ENCODE data around the gene SLC47A2.

The SLC47A2 gene

DNA sequence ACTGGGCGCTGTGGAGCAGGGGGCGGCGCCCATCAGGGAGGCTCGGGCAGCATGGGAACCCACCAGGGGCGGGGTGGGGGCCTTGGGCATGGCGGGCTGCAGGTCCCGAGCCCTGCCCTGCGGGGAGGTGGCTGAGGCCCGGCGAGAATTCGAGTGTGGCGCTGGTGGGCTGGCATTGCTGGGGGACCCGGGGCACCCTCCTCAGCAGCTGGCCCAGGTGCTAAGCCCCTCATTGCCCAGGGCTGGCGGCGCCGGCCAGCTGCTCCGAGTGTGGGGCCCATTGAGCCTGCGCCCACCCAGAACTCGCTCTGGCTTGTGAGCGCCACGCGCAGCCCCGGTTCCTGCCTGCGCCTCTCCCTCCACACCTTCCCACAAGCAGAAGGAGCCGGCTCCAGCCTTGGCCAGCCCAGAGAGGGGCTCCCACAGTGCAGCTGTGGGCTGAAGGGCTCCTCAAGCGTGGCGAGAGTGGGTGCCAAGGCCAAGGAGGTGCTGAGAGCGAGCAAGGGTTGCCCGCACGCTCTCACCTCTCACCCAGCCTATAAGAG, 62.0 kb downstream of the SLC47A2 start:
- Mint-ChIP-seq H3K9me3 (no peaks in the 10 kb centered on the region), H3K4me3 (no peak overlapping the region), H3K27ac (no peak overlapping the region), H3K4me1 (peaks cover 12% of the 10 kb centered on the region), H3K36me3 (peaks cover 13% of the 10 kb centered on the region)
- no peak for ATAC-seq
- DNase-seq (ENCODE audit: low spot score in 2 of 2) = no peak

DNA sequence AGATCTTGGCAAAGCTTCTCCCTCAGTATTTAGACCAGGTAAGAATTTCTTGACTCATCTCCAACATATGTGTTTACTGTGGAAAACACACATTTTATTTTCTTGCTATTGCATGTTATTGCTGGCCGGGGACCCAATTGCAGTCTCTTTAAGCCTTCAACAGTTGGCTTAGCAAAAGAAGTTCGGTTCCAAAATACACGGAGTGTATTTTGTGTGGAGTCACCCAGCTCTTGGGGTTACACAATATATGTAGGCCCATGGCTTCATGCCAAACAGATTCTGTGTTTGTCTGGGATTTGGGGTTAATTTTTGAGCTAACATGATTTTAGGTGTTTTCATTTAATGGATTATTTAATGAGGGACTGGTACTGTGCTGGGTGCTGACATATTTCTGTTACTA, 63.8 kb downstream of the SLC47A2 start:
- peaks cover 13% of the 10 kb centered on the region for H3K36me3 Mint-ChIP-seq
- peaks cover 26% of the 10 kb centered on the region for H3K4me1 Mint-ChIP-seq
- ATAC-seq (no peak), DNase-seq (ENCODE audit: low spot score in 2 of 2) (no peak)
- H3K9me3 Mint-ChIP-seq = no peaks in the 10 kb centered on the region
- no peak overlapping the region for H3K27ac Mint-ChIP-seq
- no peak overlapping the region for H3K4me3 Mint-ChIP-seq

DNA sequence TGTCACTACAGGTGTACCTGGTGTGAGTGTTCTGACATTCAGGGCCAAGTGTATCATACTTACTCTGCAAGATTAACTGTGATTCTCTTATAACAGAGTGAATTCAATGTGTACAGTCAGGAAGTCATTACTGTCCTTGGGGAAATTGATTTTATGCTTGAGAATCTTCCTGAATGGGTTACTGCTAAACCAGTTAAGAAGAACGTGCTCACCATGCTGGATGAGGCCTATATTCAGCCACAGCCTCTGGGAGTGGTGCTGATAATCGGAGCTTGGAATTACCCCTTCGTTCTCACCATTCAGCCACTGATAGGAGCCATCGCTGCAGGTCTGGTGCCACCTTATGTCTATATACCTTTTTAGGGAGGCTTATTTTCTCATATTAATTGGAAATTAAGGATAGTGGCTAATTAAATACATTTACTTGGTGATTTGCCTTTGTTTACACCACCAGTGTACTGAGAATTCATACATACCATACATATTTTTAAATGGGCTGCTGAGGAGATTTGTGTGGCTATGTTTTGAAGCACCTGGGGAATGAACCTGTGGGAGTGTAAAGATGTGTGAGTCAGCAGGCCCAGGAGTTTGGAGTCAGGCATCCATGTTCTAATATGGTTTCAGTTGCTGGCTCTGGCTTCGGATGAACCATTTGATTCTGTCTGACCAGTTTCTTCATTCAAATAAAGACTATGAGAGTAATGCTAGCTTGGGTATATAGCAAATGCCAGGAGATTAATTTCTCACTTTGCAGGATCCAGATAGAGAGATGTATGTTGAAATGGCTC, 64.7 kb downstream of the SLC47A2 start:
- Mint-ChIP-seq H3K36me3 (peaks cover 13% of the 10 kb centered on the region), H3K27ac (no peak overlapping the region), H3K9me3 (no peaks in the 10 kb centered on the region), H3K4me1 (peaks cover 36% of the 10 kb centered on the region), H3K4me3 (no peak overlapping the region)
- ATAC-seq (no peak), DNase-seq (ENCODE audit: low spot score in 2 of 2) (no peak)

DNA sequence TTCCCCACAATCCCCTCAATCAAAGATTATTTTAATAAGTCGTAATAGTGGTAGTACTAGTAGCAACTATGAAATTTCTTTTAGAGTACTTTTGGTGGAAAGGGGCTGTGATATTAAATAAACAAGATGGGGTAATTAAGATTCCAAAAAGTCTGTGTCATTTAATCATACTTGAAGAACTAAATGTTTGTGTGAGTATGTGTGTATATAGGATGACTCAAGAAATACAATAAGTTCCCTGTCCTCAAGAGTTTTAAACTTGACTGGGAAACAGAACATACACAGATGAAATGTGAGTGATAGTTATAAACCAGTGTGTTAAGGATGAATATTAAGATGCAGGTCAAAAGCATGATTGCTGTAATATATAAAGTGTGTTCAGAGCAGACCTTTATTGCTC, 65.6 kb downstream of the SLC47A2 start:
- peak overlapping the region; percentile 97 for H3K4me3 Mint-ChIP-seq
- DNase-seq (ENCODE audit: low spot score in 2 of 2) (no peak), ATAC-seq (no peak)
- H3K9me3 Mint-ChIP-seq = no peaks in the 10 kb centered on the region
- H3K4me1 Mint-ChIP-seq = peaks cover 44% of the 10 kb centered on the region
- peaks cover 8% of the 10 kb centered on the region for H3K36me3 Mint-ChIP-seq
- no peak overlapping the region for H3K27ac Mint-ChIP-seq

DNA sequence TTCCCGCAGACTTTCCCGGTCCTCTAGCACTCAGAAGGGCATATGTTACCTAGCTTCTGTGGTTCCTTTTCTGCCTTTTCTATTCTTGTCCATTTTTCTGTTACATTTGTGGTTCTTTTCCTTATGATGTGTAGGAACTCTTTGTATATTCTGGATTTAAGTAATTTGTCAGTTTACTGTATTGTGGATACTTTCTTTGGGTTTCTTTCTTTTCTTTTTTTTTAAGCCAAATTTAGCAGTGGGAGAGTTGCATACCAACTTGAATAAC, 67.2 kb downstream of the SLC47A2 start:
- Mint-ChIP-seq H3K9me3 (no peaks in the 10 kb centered on the region), H3K27ac (peak overlapping the region; percentile 97), H3K4me1 (peaks cover 46% of the 10 kb centered on the region), H3K4me3 (peak overlapping the region; percentile 97), H3K36me3 (peaks cover 8% of the 10 kb centered on the region)
- ATAC-seq = no peak
- no peak for DNase-seq (ENCODE audit: low spot score in 2 of 2)

DNA sequence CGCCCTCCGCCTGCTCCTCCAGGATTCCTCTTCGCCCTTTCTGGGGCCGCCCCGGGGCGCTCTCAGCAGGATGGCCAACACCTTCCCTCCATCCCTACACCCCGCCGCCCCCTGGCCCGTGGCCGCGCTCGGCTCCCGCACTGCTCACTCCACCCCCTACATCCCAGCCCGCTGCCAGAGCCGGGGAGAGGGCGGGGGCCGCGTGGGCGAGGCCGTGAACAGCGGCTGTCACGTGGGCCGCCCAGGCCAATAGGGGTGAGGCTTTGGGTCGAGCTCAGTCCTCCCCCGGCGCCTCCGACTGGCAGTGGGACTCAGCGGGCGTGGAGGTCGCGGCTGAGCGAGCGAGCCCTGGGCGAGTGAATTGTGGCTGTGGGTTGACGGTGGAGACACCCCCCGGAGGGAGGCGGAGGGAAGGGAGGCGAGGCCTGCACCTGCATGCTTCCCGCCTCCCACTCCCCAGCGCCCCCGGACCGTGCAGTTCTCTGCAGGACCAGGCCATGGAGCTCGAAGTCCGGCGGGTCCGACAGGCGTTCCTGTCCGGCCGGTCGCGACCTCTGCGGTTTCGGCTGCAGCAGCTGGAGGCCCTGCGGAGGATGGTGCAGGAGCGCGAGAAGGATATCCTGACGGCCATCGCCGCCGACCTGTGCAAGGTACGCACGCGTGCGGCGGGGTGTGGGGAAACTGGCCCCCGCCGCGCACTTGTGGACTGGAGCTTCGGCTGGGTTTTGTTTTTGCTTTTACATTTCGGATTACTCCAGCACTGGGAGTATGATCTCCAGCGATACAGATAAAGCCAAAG, 67.7 kb downstream of the SLC47A2 start, which contains the start of gene ALDH3A2:
ALDH3A2 (plus strand) TSS at position 277 of the 799 bp plus-strand sequence; CDS start at position 498, 221 bp downstream.
- DNase-seq (ENCODE audit: low spot score in 2 of 2) (peak; percentile 91 to 96), ATAC-seq (peak; percentile 97)

DNA sequence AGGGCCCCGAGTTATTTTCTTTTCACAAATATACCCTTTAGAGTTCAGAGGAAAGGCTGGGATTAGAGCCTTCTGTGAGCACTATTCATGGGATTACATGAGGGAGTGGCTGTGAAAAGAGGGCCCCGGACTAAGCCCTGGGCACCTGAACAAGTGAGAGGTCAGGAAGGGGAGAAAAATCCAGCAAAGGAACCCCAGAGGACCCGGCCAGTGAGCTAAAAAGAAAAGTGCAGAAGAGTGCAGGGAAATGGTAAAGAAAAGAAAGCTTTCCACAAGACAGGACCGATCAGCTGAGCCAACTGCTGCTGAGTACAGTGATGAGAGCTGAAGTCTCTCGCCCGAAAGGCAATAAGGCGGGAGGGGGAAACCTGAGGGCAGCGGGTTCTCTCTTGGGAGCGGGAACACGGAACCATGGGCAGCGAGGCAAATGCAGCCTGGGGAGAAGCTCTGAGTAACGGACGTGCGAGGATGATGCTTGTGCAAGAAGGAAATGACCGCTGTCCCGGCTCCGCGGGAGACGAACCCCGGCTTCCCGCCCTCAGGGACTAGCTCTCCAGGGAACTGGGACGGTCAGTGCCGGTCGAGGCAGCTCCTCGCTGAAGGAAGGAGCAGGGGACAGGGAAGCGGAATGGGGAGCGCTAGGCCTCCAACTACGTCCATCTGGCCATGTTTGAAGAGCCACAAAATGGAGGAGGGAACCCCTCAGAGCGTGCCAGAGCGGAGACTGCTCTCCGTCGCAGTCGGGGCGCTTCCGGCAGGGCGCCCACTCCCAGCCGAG, 68.5 kb downstream of the SLC47A2 start:
- Mint-ChIP-seq H3K27ac (peak overlapping the region; percentile 97), H3K9me3 (no peaks in the 10 kb centered on the region), H3K4me1 (peaks cover 46% of the 10 kb centered on the region), H3K4me3 (peak overlapping the region; percentile 97), H3K36me3 (peaks cover under 1% of the 10 kb centered on the region)
- DNase-seq (ENCODE audit: low spot score in 2 of 2) (no peak), ATAC-seq (peak; percentile 71)

More for the DNA sequence above, 67.7 kb downstream of the SLC47A2 start, which contains the start of gene ALDH3A2:
- peak within 1 kb of the TSS; percentile 97 for H3K27ac Mint-ChIP-seq
- H3K4me3 Mint-ChIP-seq = peak within 1 kb of the TSS; percentile 97
- H3K9me3 Mint-ChIP-seq = no peaks in the 10 kb centered on the region
- H3K36me3 Mint-ChIP-seq = peaks cover 8% of the 10 kb centered on the region
- H3K4me1 Mint-ChIP-seq = peaks cover 46% of the 10 kb centered on the region

DNA sequence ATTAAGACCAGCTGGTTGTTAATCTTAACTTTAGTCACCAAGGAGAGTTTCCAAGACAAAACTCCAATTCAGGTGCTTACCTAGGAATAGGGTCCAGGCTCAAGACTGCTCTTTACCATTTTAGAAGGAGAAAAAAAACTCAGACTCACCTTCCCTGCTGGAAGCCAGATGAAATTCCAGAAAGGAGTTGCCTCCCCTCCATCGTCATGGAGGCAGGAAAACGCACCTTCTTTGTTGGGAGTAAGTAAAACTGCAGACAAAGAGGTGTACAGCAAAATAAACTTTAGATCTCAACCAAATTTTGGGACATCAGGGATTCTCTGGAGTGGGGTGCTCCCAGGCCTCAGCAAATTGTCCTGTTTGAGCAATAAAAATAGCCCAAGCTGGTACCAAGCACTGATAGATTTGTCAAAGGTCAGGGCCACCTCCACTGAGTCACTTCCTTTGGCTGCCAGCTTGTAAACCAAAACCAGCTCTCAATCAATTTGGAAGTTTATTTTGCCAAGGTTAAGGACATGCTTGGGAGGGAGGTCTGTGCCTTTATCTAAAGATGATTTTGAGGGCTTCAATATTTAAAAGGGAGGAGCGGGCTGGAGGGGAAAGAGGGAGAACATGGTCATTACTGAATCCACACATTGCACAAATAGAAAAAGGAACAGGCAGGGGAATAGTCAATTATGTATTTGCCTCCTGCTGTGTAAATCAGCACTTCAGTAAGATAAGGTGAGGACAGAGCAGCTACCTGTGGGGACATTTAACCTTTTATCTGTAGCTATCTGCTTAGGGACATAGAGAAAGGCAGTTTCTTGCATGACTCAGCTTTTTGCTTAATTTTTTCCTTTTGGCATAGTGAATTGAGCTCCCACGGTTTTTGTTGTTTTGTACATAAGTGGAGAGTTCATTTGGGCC, 69.3 kb downstream of the SLC47A2 start:
- Mint-ChIP-seq H3K4me1 (peaks cover 53% of the 10 kb centered on the region), H3K27ac (peak overlapping the region; percentile 97), H3K4me3 (peak overlapping the region; percentile 97), H3K9me3 (no peaks in the 10 kb centered on the region), H3K36me3 (no peaks in the 10 kb centered on the region)
- ATAC-seq (no peak), DNase-seq (ENCODE audit: low spot score in 2 of 2) (no peak)

- Mint-ChIP-seq H3K9me3 (no peaks in the 10 kb centered on the region), H3K27ac (no peak overlapping the region), H3K4me1 (peaks cover 52% of the 10 kb centered on the region), H3K4me3 (no peak overlapping the region), H3K36me3 (no peaks in the 10 kb centered on the region)
- peak; percentile 43 to 80 for DNase-seq (ENCODE audit: low spot score in 2 of 2)
- ATAC-seq = no peak
Observed at GRCh38 chr17:19645734-19646201, 70.6 kb downstream of the SLC47A2 start.

- DNase-seq (ENCODE audit: low spot score in 2 of 2) (no peak), ATAC-seq (no peak)
- H3K9me3 Mint-ChIP-seq = no peaks in the 10 kb centered on the region
- H3K4me1 Mint-ChIP-seq = peaks cover 44% of the 10 kb centered on the region
- H3K36me3 Mint-ChIP-seq = no peaks in the 10 kb centered on the region
- H3K4me3 Mint-ChIP-seq = no peak overlapping the region
- H3K27ac Mint-ChIP-seq = no peak overlapping the region
Observed at GRCh38 chr17:19644493-19645210, 71.7 kb downstream of the SLC47A2 start.

DNA sequence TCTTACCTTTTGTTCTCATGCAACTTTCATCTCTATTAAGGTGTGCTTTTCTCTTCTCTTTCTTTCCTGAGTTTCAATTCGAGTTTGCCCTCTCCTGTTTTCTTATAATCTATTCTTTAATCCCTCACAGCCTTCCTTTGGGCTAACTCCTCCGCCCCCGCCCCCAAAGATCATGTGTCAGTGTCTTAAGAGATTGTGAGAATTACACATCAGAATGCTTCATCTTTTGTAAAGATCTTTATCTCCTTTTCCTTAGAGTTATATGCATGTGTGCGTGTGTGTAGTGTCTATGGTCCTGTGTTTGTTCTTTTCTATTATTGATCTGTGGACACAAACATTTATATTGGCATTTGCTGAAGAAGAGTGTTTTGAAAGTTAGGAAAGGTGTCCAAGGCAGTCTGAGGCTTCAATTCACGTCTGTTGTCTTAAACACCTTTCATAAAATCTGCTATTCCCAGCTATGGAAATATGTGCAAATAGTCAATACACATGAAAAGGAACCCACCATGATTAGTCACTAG, 74.0 kb downstream of the SLC47A2 start:
- Mint-ChIP-seq H3K4me1 (peaks cover 26% of the 10 kb centered on the region), H3K4me3 (no peak overlapping the region), H3K9me3 (no peaks in the 10 kb centered on the region), H3K36me3 (no peaks in the 10 kb centered on the region), H3K27ac (no peak overlapping the region)
- no peak for ATAC-seq
- no peak for DNase-seq (ENCODE audit: low spot score in 2 of 2)

DNA sequence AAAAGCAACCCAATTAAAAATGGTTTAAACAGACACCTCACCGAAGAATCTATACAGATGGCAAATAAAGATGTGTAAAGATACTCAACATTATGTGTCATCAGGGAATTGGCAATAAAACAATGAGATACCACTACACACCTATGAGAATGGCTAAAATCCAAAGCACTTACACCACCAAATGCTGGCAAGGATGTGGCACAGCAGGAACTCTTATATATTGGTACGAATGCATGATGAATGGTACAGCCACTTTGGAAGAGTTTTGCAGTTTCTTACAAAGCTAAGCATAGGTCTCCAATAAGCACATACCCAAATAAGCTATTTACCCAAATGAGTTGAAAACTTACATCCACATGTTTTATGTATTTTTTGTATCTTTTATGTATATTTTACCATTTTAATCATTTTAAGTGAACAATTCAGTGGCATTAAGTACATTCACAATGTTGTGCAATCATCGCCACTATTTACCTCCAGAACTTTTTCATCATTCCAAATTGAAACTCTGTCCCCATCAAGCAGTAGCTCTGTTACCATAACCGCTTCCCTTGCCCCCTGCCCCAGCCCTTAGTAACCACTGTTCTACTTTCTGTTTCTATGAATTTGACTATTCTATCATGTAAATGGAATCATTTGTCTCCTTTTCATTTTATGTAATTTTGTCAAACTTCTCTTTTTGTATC, 74.6 kb downstream of the SLC47A2 start:
- Mint-ChIP-seq H3K27ac (no peak overlapping the region), H3K4me1 (peaks cover 20% of the 10 kb centered on the region), H3K4me3 (no peak overlapping the region), H3K36me3 (no peaks in the 10 kb centered on the region), H3K9me3 (no peaks in the 10 kb centered on the region)
- no peak for ATAC-seq
- no peak for DNase-seq (ENCODE audit: low spot score in 2 of 2)

- Mint-ChIP-seq H3K9me3 (no peaks in the 10 kb centered on the region), H3K4me3 (no peak overlapping the region), H3K36me3 (no peaks in the 10 kb centered on the region), H3K4me1 (no peaks in the 10 kb centered on the region), H3K27ac (no peak overlapping the region)
- no peak for DNase-seq (ENCODE audit: low spot score in 2 of 2)
- no peak for ATAC-seq
Observed at GRCh38 chr17:19631905-19632304, 84.5 kb downstream of the SLC47A2 start.

Measured in stimulated activated effector memory CD8-positive, alpha-beta T cell treated with anti-CD3 and anti-CD28 coated beads, Interleukin-12 subunit alpha, Interleukin-12 subunit beta, amount 100 ng/mL, for 72 hours (primary cell).